Dedifferentiated amniotic fluid mesenchymal stem cell (primary cell): ENCODE measurements around the gene TRIM69.
A peak's percentile ranks its signal among the peaks of the same experiment; 100 is the strongest.
"Not testable (repeated sequence)": the region's sequence is repeated elsewhere in the genome, so short reads cannot be mapped to it uniquely, and the experiment has no call there.

Source experiments
- DNase-seq: peaks from one replicate; pipeline ENCODE4 v3.0.0-alpha.2; 2016; ENCODE audit errors: extremely low spot score

The TRIM69 gene

GRCh38 chr15:44716983-44717602 is 19.2 kb upstream of the TRIM69 start:
- DNase-seq: no peak

GRCh38 chr15:44718180-44718926 is 18.0 kb upstream of the TRIM69 start:
- no peak for DNase-seq

GRCh38 chr15:44718927-44719292 is 17.4 kb upstream of the TRIM69 start:
- DNase-seq: no peak

- no peak for DNase-seq
Measured at GRCh38 chr15:44719293-44719999, 16.9 kb upstream of the TRIM69 start.

GRCh38 chr15:44720000-44720435 is 16.3 kb upstream of the TRIM69 start:
- DNase-seq: not testable (repeated sequence)

GRCh38 chr15:44720460-44721176 is 15.7 kb upstream of the TRIM69 start:
- no peak for DNase-seq

GRCh38 chr15:44722011-44722410 is 14.3 kb upstream of the TRIM69 start:
- DNase-seq: no peak

GRCh38 chr15:44726136-44726535 is 10.2 kb upstream of the TRIM69 start:
- DNase-seq: no peak

- DNase-seq: peak; percentile 49
Measured at GRCh38 chr15:44726568-44727484, 9.5 kb upstream of the TRIM69 start.

- DNase-seq: no peak
Measured at GRCh38 chr15:44727485-44728231, 8.7 kb upstream of the TRIM69 start.

- DNase-seq: not testable (repeated sequence)
Measured at GRCh38 chr15:44728232-44728575, 8.1 kb upstream of the TRIM69 start.

GRCh38 chr15:44728576-44729407 is 7.5 kb upstream of the TRIM69 start:
- peak; percentile 98 for DNase-seq

GRCh38 chr15:44729408-44730127 is 6.8 kb upstream of the TRIM69 start:
- DNase-seq: no peak

GRCh38 chr15:44734839-44735481 is 1.4 kb upstream of the TRIM69 start:
- no peak for DNase-seq

GRCh38 chr15:44735482-44736180 is 697 bp upstream of the TRIM69 start:
- DNase-seq: no peak

GRCh38 chr15:44738340-44738984 is 2.1 kb downstream of the TRIM69 start:
- peak; percentile 78 for DNase-seq

- not testable (repeated sequence) for DNase-seq
Measured at GRCh38 chr15:44739222-44739847, 3.0 kb downstream of the TRIM69 start.
